NCI-H82 treated with DMSO at 0.1 percent for 48 hours (cell line): ENCODE results near the gene SCOC.
A peak's percentile ranks its signal among the peaks of the same experiment; 100 is the strongest.

Experiments used
- DNase-seq: peaks from one replicate; lab custom pipeline; 2025; ENCODE audit not compliant: unreplicated experiment; lab: John Stamatoyannopoulos, UW

Gene SCOC

DNA sequence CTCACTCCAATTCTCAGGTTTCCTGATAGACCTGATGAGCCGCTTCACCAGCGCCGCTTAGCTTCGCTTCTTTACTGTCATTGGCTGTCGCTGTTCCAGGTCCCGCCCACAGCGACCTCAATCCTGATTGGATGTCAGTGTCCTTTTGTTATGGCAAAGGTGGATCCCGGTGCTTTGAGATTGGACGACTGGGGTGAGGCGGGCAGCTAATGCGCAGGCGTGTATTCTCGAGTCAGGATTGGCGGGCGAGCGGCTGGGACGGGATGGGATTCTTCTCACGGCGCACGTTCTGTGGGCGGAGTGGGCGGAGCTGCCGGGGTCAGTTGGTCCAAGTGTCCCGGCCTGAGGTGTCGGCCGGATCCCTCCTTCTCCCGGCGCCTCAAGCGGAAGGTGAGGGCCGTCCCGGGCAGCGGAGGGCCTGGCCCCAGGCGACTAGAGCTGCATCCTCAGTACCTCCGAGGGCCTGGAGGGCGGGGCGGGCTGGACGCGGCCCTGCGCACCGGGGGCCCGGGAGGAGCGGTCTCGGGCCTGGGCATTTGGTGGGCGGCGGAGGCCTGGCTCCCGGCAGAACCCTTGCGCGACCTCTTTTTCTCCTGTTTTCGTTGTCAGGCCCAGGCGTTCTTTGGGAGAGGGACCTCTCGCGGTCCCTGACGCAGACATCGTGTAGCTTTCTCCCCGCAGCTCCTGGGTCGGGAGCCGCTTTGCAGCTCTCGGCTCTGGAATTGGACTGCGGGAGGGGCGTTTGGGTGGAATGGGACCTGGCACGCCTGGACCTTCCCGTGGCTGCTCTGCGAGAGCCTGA, at the start of gene SCOC:
SCOC (plus strand) TSS at position 319 of the 802 bp plus-strand sequence. CDS start 5,525 bp downstream, outside the sequence.
- DNase-seq, result peak; percentile 97

DNA sequence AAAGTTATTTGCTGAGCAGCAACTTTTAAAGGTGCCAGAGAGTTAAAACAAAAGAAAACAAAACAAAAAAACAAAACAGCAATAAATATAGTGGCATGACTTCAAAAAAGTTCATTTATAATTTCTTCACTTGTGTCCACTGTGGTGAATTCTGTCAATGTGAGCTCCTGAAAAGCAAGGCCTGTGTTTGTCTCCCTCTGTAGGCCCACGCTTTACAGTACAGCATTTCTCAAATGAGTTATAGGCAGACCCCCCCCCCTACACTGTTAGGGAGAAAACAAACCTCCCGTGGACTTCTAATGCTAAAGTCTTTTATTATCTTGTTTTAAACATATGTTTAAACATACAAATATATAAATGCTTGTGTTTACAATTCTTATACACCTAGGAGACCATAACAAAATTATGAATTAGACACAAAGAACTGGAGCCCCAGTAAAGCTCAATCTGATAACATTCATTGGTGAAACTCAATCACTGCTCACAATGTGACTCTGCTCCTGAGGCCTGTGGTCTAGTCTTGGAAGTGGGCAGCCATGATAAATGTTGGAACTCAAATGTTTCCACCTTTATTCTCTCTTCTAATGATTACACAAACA, 47.0 kb upstream of the SCOC start:
- DNase-seq, result no peak

DNA sequence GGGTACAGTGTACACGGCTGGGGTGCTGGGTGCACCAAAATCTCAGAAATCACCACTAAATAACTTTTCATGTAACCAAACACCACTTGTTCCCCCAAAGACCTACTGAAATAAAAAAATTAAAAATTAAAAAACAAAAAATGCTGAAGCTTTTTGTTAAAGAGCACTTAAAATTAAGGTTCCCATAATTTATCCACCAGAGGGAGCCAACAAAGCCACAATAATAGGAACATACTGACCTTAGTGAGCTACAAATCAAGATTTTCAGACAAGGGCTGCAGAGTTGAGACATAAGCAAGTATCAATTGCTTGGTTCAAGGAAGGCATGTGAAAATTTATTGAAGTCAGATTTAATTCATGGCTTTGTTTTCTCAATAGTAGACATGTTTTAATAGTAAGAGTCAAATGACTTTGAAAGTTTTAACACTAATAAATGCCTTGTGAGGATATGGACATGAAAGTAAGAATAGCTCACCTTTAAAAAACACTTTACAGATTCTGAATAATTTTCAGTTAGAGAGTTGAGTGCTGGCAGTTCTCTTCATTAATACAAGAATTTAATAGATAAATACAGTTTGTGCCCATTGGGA, 43.0 kb upstream of the SCOC start:
- DNase-seq, result no peak

DNA sequence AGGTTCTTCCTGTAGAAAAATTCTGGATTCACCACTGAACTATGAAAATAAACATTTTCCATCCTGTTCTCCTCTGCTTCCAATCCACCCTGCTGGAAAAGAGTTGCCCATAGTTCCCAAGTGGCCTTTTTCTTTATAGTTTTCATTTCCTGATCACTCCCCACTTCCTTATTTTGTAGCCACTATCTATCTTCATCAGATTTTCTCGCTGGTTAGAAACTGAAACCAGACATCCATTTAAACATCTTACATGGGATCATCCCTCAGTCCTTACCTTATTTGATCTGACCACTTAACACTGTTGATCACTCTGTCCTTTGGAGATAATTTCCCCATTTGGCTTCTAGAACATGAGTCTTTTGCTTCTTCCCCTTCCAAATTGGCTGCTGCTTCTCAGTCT, 42.2 kb upstream of the SCOC start:
- DNase-seq, result no peak

DNA sequence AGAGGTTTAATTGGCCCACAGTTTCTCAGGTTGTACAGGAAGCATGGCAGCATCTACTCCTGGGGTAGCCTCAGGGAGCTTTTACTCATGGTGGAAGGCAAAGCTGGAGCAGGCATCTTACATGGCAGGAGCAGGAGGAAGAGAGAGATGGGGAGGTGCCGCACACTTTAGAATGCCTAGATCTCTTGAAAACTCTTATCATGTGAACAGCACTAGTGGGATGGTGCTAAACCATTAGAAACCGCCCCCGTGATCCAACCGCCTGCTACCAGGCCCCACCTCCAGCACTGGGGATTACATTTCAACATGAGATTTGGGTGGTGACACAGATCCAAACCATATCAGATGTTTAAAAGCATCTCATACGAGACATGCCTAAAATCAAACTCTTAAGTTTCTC, 41.6 kb upstream of the SCOC start:
- DNase-seq, result no peak

DNA sequence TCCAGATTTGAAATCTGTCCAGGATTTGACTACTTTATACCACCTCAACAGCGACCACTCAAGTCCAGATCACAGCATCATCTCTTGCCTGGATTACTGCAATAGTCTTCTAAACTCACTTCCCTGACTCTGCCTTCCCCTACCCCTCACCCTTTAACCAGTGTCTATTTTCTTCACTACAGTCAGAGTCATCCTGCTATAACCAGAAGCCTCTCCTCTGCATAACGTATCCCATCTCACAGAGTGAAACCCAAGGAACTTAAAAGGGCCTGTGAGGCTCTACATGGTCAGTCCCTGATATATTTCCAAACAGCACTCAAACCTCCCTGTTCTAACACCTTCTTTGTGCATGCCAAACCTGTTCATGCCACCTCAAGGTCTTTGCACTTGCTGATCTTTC, 40.7 kb upstream of the SCOC start:
- DNase-seq, result no peak

DNA sequence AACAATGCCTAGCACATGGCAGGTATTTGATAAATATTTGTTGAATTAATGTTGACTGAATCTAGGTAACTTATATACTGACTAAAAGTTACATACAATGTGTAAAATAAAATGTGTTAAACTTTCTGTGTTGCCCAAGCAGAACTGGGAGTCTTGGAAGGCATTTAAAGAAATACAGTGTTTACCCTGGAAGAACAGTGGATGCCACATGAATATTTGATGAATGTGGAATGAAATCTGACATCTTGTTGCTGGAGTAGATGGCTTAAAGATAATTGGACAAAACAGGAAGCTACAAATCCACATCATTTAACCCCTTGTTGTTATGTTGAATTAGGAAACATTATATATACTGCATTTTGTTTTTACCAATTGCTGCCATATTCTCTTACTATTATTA, 39.9 kb upstream of the SCOC start:
- DNase-seq, result no peak

DNA sequence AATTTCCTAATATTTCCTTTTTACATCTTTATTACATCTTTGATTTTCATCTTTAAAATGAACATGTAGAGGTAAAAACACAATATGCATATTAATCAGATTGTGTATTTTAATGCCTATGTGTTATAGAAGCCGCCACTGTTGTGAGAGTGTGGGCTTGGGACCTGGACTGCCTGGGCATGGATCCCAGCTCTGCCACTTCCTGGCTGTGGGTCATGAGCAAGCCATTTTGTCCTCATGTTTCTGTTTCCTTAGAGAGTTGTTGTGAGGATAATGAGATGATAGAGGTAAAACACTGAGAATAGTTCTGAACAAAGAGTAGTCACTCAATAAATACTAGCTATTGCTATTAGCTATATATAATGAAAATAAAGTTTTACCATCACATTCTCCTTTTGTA, 38.4 kb upstream of the SCOC start:
- no peak for DNase-seq

DNA sequence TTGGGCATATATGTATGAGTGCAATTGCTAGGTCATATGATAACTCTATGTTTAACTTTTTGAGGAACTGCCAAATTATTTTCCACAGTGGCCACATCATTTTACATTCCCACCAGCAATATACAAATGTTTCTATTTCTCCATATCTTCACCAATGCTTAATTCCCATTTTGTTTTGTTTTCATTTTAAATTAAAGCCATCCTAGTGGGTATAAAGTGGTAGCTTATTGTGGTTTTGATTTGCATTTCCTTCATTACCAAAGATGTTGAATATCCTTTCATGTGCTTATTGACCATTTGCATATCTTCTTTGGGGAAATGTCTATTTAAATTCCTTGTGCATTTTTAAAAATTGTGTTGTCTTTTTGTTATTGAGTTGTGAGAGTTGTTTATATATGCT, 36.7 kb upstream of the SCOC start:
- DNase-seq, result no peak

DNA sequence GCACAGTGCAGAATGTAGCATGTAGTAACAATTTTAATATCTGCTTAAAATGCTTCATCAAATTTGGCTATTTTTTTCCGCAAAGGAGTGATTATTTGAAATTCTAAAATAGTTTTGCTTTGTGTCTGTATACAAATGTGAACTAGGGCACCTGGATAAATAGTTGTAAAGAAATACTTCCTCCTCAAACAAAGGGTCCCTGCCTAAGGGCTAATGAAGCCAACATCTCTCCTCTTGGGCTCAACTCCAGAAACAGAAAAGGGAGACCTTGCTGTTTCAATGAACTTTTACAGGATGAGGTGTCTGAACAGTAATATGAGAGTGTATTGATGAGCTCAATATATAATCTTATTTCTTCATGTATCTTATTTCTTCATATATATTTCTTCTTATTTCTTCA, 30.8 kb upstream of the SCOC start:
- DNase-seq, result no peak

DNA sequence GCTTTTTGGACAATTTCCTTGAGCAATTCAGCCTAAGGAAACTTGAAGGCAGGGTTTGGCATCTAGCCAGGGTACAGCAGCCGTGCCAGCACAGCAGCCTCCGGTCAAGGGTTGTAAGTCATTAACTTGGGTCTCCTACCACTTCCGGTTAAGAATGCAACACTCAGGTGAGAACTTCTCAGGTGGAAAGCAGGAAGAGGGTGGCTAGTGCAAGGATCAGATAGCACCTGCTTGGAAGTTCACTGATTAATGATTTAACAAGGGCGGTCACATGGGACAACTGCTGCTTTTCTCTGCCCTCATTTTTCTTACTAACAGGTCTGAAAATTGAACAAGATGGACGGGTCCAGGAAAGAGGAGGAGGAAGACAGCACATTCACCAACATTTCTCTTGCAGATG, 30.1 kb upstream of the SCOC start:
- DNase-seq, result no peak

DNA sequence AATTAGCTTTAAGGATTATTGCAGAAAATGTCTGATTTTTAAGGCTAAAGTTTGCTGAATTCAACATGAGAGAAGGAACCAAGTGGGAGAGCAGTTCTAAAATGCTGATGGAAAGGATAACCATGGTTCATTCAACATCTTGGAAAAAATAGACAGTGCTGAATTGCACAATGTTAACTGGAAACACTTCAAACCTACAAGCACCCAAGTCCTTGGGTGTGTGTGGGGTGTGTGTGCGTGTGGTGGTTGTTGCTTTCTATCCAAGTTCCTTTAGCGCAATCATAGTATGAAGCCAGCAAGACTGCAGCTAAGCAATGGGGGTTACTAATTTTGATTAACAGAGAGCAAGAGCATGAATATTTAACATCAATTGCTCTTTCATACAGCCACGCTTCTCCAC, 29.3 kb upstream of the SCOC start:
- DNase-seq, result no peak

DNA sequence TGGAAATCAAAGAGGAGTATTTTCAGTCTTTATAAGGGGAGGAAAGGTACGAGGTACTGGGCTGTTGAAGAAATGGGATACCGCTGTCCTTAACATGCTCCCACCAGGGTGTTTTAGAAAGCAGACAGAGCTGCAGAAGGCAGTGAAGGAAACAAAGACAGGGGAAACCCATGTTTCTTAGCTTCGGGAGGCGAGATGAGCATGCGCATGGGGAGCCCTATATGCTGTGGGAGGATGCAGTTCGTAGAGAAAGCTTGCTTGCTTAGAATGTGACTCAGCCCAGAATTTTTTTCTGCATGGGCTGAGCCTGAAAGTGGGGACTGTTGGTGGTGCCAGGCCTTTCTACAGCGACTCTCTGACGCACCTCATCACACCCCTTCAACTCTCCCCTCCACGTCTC, 28.8 kb upstream of the SCOC start:
- no peak for DNase-seq

DNA sequence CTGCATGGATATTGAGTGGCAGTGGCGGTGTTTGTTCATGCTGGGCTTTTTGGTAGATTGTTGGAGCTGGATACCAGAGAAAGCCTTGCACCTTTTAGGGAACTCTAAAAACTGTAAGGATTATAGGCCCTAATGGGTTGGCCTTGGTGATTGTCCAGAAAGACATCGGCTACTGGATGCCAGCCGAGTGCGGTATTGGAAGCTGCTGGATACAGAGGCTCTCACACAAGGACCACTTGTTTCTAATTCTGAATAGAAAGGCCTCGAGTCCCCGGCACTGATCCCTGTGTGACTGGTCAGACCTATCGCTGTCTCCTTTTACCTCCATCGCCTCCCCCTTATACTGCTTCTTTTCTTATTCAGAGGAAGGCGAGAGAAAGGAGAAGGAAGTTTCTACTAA, 27.3 kb upstream of the SCOC start:
- DNase-seq, result no peak

DNA sequence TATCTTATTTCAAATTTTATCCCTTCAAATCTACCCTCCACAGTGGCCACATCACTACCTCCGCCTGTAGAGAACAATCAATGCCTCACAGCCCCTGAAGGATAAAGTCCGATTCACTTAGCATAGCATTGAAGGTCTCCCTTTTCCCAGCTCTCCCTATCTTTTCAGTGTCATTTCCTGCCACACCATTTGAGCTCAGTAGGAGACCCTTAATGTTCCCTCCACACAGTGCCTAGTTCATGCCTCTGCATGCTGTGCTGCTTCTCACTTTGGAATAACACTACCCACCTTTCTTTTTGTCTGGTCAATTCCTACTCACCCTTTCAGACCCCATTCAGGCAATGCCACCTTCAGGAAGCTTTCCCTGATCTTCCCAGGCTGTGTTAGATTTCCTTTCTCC, 23.6 kb upstream of the SCOC start:
- no peak for DNase-seq

DNA sequence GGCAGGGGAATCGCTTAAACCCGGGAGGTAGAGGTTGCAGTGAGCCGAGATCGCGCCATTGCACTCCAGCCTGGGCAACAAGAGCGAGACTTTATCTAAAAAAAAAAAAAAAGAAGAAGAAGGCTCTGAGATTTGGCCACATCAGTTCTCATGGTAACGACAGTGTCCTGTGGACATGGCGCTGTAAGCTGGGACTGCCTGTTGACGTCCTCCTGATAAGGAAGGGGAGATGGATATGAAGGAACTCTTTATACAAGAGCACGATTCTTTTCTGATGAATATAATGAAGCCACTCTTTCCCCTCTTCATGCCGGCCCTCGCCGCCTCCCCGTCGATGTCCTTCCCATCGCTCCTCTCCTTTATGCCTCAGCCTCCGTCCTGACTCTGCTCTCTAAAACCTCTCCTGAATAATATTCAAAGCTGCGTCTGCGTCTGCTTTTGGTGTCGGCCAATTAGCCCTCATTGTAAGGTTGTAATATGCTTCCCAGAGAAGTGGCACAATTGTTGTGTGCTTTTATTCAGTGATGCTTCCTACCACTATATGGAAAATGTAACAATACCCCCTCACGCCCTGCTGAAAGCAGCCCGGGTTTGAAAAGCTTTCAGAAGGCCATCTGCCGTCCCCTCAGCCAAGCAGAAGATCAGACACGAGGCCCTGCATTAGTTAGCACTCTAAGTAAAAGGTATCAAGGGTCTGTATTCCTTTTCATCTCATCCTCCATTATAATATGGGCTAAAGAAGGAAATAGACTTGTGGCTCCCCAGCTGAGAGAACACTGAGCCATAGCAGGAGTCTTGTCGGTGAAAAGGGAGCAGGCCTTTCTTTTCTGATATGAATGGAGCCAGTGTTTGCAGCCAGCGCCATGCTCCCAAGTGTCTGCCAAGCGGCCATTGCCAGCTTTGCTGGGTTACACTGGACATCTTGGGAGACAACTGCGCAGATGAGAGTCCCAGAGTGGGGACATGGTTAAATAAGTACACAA, 22.1 kb upstream of the SCOC start:
- no peak for DNase-seq

DNA sequence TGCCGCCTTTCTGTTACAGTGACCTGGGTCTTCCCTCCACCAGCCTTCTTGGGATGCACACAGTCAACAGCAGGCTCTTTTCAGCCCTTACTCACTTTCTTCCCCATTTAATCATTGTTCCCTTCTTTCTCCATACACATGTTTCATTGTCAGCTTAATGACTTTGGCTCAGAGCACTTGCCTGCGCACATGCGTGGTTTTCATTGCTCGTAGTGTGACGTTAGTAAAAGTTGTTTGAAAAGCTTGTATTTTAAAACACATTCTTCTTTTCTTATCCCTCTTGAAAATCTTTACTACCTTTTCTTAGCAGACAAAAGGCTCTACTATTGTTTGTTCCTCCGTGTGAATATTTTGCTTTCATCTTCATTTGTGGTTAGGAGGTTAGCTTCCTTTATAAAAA, 19.7 kb upstream of the SCOC start:
- DNase-seq, result no peak

DNA sequence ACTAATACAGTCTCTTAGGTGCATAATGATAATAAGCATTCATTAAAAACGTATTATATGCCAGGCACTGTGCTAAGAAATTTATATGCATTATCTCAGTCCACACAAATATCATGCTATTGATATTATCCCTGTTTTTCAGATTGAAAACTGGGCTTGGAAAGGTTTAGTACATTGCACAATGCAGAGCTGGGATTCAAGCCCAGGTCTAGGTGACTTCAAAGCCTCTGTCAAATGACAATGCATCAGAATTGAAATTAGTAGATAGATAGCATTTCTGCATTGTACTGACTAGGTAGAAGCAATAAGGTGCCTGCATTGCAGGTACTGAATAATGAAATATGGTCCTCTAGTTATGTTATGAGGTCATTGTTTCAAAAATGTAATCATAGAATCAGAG, 18.2 kb upstream of the SCOC start:
- no peak for DNase-seq

DNA sequence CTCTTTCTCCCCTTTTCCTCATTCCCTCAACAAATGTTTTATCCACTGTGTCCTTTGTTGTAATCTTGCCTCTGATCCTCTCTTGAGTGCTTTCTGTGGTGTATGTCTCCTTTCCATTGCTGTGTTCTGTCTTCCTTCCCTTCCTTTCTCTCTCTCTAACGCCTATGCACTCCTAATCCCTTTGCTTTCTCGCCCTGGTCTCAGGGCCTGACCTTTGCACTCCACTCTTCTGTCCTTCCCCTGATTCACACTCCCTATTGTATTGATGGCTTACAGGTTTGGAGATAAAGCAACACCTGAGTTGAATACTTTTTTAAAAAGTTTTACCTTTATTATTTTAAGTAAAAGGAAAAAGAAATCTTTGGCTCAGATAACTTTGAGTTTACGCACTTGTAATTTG, 15.6 kb upstream of the SCOC start:
- no peak for DNase-seq

DNA sequence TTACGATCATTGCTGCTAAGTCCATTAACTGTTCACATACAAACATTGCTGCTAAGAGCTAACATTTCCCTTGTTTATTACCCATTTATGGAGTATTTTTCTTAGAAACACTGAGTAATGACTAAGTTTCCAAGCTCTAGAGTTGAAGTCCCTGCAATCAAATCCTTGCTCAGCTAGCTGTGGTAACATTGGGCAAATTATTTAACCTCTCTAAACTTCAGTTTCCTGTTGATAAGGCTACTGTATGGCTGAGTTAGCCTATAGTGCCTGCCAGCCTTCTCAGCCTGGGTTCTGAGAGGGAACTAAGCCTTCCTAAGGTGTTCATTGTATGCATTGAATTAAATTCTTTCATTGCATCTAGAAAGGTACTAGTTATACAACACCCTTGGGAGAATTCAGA, 15.2 kb upstream of the SCOC start:
- no peak for DNase-seq
